ENCODE results near the gene SLC44A2.

DNA sequence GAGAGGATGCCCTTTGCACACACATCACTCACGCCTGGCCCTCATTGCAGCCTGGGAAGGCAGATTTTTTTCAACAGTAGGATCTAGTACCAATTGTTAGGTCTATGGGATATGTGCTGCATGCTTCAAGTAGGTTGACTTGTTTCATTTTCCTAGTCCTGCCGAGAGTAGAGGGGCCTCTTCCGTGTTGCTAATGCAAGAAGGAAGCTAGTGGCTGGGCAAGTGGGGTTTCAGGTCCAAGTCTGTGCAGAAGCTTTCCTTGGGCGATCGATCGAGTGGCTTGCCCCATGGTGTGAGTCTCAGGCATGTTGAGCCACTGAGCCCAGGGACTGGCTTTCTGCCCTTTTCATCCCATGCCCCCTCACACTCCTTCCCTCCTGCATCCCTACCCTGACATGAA lies 42.5 kb downstream of the SLC44A2 start:
- TF ChIP-seq POLR2A (IDR thresholded peaks at IDR 0.05) = no peak
- TF ChIP-seq, protein P1, sequence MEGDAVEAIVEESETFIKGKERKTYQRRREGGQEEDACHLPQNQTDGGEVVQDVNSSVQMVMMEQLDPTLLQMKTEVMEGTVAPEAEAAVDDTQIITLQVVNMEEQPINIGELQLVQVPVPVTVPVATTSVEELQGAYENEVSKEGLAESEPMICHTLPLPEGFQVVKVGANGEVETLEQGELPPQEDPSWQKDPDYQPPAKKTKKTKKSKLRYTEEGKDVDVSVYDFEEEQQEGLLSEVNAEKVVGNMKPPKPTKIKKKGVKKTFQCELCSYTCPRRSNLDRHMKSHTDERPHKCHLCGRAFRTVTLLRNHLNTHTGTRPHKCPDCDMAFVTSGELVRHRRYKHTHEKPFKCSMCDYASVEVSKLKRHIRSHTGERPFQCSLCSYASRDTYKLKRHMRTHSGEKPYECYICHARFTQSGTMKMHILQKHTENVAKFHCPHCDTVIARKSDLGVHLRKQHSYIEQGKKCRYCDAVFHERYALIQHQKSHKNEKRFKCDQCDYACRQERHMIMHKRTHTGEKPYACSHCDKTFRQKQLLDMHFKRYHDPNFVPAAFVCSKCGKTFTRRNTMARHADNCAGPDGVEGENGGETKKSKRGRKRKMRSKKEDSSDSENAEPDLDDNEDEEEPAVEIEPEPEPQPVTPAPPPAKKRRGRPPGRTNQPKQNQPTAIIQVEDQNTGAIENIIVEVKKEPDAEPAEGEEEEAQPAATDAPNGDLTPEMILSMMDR (IDR thresholded peaks at IDR 0.05) = no peak
